ENCODE results near the gene SNX2.
"Not testable (repeated sequence)": the region's sequence is repeated elsewhere in the genome, so short reads cannot be mapped to it uniquely, and the experiment has no call there.

SNX2 gene

DNA sequence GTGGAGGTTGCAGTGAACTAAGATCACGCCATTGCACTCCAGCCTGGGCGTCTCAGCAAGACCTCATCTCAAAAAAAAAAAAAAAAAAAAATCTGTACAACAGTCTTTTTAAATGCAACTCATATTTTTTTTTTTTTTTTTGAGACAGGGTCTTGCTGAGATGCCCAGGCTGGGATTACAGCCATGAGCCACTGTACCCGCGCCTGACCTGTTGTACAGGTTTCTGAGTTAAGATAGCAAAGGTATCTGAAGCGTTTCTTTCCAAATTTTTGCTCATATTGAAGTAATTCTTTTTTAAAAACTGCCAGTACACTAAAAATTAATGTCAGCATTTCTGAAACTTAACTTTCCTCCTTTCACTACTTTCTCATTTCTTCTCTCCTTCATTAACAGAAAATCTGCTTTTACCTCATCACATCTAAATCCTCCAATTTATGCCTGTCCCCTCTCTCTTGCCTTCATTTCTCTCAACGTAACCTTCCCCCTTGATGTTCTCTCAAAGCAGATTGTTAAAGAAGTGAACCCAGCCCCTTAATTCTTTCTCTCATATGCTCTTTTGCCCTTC, 67.2 kb downstream of the SNX2 start:
- no peak for DNase-seq (ENCODE audit: low read depth in 1 of 2, low spot score in 1 of 2)

DNA sequence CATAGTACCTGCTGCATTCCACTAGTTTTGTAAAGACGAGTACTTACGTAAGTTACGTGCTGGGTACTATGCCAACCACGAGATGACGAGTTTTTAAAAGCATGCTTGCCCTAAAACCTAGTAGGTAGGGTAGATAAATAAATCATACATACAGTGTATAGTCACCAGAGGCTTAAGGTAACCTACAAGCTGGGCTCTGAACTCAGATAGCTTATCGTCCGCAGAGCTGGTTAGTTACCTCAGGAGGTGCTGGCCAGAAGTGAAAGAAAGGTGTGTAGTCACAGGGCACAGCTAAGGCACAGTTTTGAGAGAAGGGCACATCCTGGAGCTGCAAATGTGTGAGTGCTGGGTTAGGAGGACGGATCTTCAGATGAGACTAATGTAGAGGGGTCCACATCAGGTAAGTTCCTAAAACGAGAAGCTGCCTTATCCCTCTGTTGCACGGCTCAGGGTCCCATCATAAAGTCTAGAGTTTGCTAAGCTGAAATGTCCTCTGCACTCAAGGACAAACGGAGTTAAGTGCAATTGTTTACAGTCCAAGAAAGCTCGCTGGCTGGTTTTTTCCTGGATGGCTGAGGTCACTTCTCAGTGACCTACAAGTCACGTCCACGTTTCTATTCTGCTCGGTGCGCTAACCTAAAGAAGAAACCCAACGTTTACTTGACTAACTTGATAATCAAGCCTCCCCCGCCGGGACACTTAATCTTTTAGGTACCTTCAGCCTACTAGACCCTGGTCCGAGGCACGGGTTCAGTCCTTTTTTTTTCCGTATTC, 69.4 kb downstream of the SNX2 start:
- DNase-seq (ENCODE audit: low read depth in 1 of 2, low spot score in 1 of 2), result no peak

- DNase-seq (ENCODE audit: low read depth in 1 of 2, low spot score in 1 of 2), result no peak
Measured at GRCh38 chr5:122844910-122845228, 70.0 kb downstream of the SNX2 start.

DNA sequence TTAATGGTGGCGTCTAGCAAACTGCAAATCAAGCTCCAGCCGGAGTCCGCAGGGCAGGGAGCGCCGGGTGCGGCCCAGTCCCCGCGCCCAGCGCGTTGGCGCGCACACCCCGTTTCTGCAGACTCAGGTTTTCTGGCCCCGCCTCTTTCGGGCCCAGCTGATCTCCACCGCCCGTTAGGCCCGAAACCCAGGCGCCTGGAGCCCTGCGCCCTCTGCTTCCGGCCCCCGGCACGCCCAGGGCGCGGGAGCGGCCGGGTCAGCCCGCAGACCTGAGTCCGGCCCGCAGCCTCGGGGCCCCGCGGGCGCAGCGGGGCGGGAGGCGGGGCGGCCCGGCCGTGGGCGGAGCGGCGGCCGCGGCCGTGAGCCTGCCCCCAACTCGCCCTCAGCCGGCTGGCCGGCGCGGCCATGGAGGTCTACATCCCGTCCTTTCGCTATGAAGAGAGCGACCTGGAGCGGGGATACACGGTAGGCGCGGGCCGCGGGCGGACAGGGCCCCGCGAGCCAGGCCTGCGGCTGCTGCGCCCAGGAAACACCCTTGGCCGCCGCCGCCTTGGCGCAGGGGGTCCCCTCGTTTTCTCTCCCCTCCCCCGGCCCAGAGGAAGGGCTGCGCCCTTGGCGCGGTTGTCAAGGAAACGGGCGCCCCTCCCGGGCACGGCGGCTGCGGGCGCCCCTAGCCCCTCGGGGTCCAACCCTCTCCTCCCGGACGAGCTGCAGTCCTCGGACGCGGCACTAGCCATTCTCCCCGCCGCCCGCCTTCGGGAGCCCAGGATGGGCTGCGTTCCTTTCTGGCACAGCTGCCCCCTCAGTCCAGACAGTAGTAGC, 70.6 kb downstream of the SNX2 start, which contains the start of gene SNX24:
SNX24 (plus strand) TSS at position 385 of the 822 bp plus-strand sequence; CDS start at position 406, 21 bp downstream.
- DNase-seq (ENCODE audit: low read depth in 1 of 2, low spot score in 1 of 2), result peak; percentile 44 to 54

DNA sequence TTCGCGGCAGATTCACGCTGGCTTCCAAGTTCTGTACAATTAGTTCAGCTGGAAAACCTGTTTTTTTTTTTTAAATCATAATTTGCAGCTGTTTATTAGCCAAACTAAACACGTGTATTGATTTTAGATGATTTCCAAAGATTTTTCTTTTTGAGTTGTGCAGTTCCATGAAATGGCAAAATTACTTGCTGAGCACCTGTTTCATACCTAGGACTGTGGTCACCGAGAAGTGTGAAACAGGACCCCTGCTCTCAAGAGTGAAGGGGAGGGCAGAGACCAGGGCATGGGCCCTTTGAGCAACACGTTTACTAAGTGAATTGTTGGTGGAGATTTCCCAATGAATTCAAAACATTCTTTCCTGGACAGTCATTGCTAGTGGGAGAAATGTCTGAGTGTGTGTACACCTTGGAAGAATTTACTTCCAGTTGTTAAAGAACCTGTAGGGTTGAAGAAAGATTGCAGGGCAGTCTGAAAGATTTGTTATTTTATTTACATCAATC, 71.2 kb downstream of the SNX2 start:
- no peak for DNase-seq (ENCODE audit: low read depth in 1 of 2, low spot score in 1 of 2)

DNA sequence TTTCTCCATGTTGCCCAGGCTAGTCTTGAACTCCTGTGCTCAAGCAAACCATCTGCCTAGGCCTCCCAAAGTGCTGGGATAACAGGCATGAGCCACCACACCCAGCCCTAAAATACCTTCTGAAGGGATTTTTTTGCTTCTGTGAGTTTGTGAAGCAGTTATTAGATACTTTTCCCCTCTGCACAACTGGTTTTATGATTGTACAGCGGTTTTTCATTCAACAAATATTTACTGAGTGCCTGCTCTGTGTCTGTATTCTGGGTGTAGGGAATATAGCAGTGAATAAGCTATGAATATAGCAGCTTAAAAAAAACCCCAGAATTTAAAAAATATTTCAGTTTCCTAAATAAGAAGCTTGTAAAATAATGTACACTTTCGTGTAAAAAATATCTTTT, 72.8 kb downstream of the SNX2 start:
- no peak for DNase-seq (ENCODE audit: low read depth in 1 of 2, low spot score in 1 of 2)

DNA sequence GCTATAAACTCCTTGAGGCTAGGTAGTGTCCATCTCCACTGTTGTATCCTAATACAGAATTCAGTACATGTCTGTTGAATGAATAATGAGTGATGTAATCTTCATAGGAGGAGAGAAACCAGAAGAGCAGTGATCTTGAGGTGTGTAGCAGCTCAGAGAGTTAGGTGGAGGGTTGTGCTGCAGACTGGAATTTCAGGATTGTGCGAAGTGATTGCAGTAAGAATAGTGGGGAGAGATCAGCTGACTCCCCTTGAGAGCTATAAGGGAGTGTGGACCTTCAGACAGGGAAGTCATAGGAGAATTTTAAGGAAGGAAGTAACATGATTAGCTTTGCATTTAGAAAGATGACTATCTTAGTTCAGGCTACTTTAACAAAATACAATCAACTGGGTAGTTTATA, 74.9 kb downstream of the SNX2 start:
- no peak for DNase-seq (ENCODE audit: low read depth in 1 of 2, low spot score in 1 of 2)

GRCh38 chr5:122857538-122857937, 82.7 kb downstream of the SNX2 start:
- not testable (repeated sequence) for DNase-seq (ENCODE audit: low read depth in 1 of 2, low spot score in 1 of 2)

DNA sequence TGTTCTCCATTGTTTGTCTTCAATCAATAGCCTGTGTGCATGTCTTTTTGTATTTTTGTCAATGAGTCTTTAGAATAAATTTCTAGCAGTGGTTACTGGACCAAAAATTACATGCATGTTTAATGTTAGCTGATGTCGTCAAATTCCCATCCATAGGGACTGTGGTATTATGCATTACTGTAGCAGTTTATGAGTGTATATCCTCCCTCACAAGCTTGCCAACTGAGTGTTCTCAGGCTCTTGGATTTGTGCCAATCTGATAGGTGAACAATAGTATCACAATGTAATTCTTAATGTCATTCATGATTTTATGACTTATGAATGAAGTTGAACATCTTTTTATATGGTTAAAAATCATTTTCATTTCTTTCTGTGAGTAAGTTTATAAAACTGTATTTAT, 83.6 kb downstream of the SNX2 start:
- no peak for DNase-seq (ENCODE audit: low read depth in 1 of 2, low spot score in 1 of 2)

DNA sequence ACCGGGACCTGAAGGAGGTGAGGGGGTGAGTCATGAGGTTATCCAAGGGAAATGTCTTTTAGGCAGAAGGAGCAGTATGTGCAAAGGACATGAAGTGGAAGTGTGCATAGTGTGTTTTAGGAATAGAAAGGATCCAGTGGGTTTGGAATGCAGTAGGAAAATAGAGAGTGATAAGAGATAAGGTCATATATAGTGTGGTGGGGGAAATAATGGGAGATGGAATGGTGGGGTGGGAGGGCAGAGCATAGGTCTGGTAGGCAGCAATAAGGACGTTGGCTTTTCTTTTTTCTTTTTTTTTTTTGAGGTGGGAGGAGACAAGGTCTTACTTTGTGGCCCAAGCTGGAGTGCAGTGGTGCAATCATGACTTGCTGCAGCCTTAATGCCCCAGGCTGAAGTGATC, 88.4 kb downstream of the SNX2 start:
- DNase-seq (ENCODE audit: low read depth in 1 of 2, low spot score in 1 of 2), result no peak

- DNase-seq (ENCODE audit: low read depth in 1 of 2, low spot score in 1 of 2), result no peak
Measured at GRCh38 chr5:122863721-122864120, 88.8 kb downstream of the SNX2 start.

DNA sequence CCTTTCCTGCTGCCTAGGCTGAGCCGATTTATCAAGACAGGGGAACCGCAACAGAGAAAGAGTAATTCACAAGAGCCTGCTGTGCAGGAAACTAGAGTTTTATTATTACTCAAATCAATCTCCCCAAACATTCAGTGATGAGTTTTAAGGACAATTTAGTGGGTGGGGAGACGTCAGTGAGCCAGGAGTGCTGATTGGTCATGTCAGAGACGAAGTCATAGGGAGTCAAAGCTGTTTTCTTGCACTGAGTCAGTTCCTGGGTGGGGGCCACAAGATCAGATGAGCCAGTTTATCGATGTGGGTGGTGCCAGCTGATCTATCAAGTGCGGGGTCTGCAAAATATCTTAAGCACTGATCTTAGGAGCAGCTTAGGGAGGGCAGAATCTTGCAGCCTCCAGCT, 89.5 kb downstream of the SNX2 start:
- DNase-seq (ENCODE audit: low read depth in 1 of 2, low spot score in 1 of 2), result no peak

GRCh38 chr5:122864842-122865241, 90.0 kb downstream of the SNX2 start:
- DNase-seq (ENCODE audit: low read depth in 1 of 2, low spot score in 1 of 2), result no peak

- no peak for DNase-seq (ENCODE audit: low read depth in 1 of 2, low spot score in 1 of 2)
Measured at GRCh38 chr5:122870219-122870856, 95.5 kb downstream of the SNX2 start.

- DNase-seq (ENCODE audit: low read depth in 1 of 2, low spot score in 1 of 2), result no peak
Measured at GRCh38 chr5:122871661-122872060, 96.8 kb downstream of the SNX2 start.

DNA sequence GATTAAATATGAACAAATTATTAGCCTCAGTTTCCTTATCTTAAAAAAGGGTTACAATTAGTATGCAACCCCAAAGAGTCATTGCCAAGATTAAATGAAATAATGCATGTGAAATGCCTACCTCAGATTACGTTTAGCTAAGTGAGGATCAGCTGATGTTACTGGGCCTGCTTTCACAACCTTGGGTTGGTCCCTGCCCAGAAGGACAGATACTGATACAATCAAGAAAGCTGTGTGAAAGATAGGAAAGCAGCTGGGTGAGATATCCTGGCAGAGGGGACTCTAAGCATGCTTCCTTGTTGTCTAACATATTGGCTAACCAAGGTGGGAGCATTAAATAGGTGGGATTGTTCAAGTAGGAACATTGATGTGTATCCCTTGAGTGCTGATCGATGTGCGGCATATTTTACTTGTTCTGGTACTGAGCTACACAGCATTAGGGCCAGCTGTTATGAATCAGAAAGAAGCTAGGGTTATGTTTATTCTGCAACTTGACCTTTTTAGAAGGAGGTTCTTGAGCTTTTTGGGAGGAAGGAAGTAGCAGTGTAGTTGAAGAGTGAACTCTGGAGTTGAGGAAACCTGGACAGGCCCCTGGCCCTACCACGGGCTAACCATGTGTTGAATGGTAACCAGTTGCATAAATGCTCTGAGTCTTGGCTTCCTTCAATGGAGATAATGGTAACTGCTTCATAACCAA, 99.4 kb downstream of the SNX2 start:
- DNase-seq (ENCODE audit: low read depth in 1 of 2, low spot score in 1 of 2), result no peak

DNA sequence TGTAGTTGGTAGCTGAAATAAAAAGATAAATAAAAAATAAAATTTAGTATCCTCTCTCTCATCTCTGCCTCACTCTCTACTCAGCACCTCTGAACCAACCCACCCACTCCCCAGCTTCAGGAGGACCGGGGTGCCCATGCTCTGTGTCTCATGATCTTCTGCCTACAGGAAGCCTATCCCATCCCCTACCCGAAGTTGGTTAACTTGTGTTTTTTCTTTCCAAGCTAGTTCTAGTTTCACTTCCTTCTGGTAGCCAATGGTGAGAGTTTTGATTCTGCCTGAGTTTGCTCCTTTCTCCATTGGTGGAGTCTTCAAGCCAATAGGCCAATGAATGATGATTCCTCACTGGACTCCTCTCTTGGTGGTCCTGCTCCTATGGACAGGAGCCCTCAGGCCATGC, 102.6 kb downstream of the SNX2 start:
- DNase-seq (ENCODE audit: low read depth in 1 of 2, low spot score in 1 of 2), result no peak

DNA sequence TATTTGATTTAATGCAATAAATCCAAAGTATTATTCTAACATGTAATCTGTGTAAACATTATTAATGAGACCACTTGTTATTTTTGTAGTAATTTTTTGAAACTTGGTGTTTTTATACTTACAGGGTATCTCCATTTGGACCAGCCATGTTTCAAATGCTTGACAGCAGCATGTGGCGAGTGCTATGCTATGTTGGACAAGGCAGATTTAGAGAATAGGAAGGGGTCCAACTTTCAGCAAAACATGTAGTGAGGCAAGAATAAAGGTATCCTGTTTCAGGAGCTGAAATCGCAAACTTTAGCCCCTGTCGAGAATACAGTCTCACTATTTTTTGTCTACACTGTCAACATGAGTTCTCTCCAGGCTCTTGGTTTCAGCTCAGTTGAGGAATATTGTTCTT, 104.2 kb downstream of the SNX2 start:
- no peak for DNase-seq (ENCODE audit: low read depth in 1 of 2, low spot score in 1 of 2)
